NCI-H187 (cell line): ENCODE data around the gene LTF.
"Not testable (repeated sequence)": the region's sequence is repeated elsewhere in the genome, so short reads cannot be mapped to it uniquely, and the experiment has no call there.

ENCODE experiments used
- DNase-seq, 2 experiments: peaks; one replicate each; lab custom pipeline; 2025; lab: John Stamatoyannopoulos, UW

The LTF gene

DNA sequence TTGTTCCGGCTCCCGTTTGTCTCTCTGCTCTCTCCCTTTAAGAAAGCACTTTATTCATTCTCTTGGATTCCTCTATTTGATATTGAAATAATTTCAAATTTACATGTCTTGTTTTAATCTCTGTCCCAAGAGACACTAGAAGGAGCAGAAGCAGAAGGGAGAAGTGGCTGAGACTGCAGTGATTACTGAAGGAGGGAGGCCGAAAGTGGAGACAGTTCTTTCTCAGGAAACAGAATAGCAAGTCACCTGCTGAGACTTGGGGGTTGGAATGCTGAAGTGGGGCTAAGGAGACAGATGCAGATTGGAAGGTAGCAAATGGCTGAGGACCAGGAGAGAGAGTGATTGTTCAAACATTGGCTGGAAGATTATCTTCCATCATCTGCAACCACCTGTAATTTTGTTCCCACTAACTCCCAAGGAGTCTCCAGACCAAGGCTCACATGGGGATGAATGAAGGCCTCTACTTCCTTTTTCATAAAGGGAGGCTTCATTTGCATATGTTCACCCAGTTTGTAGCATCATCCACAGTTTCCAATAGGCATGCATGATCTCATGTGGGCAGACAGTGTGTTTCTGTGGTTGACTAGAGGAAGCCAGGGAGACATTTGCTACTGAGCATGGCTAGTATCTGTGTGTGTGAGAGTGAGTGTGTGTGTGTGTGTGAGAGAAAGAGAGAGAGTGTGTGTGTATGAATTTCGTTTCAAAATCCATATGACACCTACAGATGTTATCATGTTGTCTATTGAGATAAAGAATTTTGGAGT lies 24.0 kb downstream of the LTF start:
- DNase-seq: no peak

DNA sequence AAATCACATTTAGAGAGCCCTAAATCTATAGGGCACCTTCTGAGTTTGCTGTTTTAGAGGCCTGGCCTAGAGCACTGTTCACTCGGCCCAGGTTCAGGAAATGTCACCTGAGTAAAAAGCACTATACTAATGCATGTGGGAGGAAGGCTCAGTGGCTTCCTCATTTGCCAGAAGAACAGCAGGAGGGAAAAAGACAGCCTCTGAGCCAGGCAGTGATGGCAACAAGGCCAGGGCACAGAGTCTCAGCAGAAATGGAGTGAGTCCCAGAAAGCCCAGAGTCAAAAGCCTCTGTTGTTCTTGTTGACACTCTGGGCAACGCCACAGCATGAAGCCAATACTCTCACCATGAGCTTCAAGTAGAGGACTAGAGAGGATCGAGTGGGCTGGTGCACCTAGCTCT lies 25.9 kb downstream of the LTF start:
- DNase-seq: no peak

DNA sequence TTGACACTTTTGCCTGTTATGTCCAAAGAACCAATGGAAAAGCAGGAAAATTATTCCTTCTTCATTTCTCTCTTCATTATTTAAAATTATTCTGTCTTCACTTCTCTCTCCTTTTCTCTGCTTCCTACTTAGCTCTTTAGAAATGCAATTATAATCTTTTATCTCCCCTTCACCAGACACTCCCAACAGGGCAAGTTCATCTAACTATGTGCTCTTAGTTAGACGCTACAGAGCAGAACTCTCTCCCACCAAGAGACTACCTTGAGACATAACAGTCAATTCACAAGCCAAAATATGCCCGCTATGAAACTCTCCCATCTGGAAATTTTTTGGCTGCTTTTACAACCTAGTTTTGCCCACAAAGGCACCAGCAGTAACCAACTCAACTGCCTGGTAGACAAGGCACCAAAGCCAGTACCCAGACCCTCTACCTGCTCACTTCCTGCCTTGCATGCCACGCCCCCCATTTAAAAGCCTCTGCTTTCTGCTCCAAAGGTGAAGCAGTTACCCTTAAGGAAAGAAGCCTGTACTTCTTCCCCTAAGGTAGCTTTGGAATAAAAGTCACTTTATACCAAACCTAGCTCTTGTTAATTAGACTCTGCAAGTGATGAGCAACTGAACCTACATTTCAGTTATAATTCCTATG lies 29.5 kb downstream of the LTF start:
- DNase-seq: no peak

DNA sequence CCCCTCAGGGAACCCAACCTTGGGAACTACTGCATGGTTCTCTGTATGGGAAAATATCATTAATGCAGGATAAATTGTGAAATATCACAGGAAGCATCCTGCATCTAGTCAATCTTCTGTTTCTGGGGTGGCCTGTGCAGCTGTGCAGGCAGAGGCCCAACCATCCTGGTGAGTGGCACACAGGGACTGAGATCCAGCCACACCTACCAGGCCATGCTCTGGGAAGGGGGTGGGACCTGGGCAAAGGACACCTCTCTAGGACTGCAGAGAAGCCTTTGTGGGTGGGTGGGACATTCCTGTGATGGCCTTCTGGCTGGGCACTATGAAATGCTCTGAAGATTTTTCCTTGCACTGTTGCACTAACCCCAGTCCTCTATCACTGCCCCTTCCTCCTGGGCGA lies 30.9 kb downstream of the LTF start:
- DNase-seq: no peak

DNA sequence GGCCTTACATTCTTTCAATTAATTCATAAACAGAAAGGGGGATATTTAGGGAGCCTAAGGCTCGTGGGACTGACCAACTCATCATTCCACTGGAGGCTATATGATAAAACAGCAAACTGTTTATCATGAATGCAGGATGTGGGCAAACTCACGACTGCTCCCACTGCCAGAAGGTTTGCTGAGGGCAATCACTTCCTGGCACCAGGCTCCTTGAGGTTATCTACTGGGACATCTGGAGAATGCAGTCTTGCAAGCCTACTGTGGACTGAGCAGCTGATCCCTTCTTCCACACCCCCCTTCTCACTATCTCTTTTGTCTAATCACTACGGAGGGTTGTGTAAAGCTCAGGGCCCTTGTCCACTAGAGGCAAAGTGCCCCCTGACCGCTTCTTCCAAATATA lies 31.6 kb downstream of the LTF start:
- not testable (repeated sequence) for DNase-seq

DNA sequence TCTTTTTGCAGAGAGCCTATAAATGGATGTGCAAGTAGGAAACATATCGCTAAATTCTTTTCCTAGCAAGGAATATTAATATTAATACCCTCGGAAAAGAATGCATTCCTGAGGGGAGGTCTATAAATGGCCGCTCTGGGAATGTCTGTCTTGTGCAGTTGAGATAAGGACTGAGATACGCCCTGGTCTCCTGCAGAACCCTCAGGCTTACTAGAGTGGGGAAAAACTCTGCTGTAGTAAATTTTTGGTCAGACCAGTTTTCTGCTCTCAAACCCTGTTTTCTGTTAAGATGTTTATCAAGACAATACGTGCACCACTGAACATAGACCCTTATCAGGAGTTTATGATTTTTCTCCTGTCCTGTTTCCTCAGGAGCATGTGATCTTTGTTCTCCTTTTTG lies 32.8 kb downstream of the LTF start:
- not testable (repeated sequence) for DNase-seq

DNA sequence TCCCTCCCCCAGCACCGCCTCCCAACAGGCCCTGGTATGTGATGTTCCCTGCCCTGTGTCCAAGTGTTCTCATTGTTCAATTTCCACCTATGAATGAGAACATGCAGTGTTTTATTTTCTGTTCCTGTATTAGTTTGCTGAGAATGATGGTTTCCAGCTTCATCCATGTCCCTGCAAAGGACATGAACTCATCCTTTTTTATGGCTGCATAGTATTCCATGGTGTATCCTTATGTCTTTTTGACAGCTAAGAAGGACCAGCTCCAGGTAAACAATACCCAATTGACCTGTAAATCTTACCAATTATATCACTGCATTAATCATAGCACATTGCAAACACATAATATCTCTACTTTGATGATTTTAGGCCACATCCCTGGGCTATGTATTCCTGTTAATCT lies 33.8 kb downstream of the LTF start:
- DNase-seq: not testable (repeated sequence)

DNA sequence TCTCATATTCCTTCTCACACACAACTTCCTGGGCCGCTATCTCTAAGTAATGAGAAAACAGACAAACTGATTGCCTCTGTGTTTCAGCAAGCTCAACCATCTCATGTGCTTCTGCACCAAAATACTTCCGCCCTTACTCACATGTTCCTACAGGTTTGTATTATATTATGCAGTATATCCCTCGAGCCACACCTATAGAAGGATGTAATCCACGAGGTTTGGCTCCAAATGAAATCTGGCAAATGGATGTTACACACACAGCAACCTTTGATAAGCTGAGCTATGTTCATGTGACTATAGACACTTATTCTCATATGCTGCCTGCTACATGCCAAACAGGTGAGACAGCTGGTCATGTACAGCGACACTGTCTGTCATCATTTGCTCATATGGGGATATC lies 35.0 kb downstream of the LTF start:
- no peak for DNase-seq

DNA sequence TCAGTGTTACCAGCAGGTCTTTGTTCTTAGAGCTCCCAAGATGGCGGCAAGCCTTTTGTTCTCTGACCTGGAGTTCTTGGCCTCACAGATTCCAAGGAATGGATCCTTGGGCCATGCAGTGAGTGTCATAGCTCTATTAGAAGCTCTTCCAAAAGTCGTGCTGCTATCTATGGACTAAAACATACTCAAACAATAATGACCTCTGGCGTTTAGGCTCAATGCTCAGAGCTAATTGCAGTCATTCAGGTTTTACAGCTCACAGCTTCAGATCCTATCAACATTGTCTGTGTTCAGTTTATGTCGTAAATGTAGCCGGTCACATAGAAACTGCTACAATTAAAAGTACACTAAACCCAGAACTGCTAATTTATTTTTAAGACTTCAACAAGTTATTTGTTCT lies 35.5 kb downstream of the LTF start:
- DNase-seq: no peak

DNA sequence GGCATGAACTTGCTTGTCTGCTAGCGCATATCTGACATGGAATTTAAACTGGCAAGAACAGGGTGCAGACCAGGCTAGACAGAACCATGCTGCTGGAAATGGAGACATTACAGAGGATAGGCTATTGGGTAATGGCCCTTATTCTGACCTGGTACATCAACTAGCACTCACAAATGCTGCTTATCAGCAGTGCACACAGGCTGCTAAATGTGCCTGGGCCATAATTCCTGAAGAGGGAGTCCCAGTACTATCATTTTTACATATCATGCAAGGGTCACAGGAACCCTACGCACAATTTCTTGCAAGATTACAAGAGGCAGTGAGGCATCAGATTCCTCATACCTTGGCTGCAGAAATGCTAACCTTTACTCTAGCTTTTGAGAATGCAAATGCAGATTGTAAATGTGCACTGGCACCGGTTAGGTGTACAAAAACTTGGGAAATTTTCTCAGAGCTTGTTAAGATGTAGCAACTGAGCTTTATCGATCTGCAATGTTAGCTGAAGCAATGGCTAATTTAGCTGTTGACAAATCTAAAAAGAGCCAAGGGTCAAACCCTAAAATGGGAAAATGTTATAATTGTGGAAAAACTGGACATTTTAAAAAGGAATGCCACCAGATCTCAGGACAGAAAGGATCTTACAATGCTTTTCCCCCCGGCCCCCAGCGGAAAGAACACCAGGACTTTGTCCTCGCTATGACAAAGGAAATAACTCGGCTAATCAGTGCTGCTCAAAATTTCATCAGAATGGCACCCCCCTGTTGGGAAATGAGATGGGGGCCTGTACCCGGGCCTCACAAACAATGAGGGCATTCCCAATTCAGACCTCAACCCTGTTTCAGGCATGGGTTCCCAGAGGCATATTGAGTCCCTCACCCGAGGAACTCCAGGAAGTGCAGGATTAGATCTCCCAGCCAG lies 36.5 kb downstream of the LTF start:
- no peak for DNase-seq

DNA sequence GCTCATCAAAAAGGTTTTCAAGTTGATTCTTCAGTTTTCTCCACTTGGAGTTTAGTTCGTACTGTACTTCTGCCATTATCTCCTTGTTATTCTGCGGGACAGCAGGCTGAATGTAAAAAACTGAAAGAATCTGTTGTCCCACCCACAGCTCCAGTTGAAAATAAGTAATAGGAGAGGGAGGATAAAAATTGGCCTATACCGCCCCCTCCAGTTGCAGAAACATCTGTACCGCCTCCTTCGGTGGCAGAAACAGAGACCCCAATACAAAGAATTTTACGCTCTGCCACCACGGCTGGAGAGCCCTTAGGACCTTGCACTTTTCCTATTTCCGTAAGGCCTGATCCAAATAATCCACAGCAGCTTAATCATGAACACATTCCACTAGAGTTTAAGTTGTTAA lies 37.3 kb downstream of the LTF start:
- DNase-seq: not testable (repeated sequence)

DNA sequence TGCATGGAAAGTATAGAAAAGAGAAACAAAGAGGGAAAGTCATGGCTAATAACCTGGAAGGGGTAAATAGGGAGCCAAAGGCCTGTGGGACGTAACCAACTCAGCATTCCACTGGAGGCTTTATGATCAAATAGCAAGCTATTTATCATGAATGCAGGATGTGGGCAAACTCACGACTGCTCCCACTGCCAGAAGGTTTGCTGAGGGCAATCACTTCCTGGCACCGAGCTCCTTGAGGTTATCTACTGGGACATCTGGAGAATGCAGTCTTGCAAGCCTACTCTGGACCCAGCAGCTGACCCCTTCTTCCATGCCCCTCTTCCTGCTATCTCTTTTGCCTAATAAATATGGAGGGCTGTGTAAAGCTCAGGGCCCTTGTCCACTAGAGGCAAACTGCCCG lies 38.2 kb downstream of the LTF start:
- not testable (repeated sequence) for DNase-seq

DNA sequence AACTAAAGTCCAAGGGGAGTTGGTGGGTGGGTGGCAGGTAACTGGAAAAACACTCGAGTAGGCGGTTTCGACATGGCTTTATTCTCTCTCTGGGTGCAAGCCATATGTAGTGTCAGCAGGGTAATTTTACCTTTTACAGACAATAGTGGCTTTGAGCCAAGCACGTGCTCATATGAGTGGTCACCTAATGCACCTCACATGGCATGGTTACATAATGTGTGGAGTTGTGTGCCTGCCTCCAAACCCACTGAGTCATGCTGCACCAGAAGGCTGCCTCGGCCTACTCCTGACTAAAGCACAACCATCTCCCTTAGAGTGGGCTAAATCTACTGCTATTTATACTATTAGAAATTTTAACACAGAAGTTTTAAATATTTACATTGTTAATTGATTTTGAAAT lies 41.1 kb downstream of the LTF start:
- no peak for DNase-seq

DNA sequence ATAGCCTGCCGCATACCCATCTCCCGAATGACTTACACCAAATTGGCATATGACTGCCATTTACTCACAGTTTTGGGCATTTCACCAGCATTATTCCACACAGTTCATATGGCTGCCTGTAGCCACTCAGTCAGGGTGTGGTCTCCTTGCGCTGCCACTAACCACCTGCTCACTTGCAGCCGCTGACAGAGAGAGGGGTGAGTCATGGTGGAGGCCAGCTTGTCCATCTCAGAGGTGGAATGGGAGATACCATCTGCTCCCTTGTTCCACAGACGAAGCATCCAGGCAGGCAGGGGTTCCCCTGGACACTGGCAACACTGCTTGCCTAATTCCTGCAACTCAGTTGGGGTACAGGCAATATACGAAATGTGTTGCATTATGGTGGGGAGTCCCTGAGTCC lies 42.1 kb downstream of the LTF start:
- no peak for DNase-seq

DNA sequence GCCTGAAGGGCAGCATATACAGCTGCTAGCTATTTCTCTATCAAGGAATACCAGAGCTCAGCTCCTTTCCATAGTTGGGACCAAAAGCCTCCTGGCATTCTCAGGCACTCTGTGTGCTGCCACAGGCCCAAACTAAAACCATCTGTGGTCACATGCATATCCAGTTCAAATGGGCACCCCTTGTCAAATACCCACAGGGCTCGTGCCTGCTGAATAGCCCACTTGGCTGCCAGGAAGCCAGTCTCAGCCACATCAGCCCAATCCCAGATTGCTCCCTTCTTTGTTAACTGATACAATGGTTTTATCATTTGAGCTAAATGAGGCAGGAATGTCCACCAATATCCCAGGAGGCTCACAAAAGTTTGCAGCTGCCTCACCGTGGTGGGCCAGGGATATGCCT lies 43.8 kb downstream of the LTF start:
- no peak for DNase-seq

DNA sequence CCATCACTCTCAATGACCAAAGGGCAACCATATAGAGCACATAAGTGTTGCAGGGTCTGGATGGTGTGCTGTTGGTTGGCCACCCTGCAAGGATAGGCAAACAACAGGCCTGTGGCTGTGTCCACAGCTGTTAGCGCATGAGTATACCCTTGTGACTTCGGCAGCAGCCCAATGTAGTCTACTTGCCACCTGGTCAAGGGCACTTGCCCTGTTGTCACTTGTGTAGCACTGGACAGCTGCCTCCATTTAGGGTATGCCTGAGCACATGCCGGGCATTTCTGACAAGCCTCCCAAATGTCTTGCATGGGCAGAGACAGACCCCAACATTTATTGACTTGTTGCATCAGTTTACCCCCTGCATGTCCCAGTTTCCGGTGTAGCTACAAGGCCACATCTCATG lies 44.9 kb downstream of the LTF start:
- DNase-seq: no peak

DNA sequence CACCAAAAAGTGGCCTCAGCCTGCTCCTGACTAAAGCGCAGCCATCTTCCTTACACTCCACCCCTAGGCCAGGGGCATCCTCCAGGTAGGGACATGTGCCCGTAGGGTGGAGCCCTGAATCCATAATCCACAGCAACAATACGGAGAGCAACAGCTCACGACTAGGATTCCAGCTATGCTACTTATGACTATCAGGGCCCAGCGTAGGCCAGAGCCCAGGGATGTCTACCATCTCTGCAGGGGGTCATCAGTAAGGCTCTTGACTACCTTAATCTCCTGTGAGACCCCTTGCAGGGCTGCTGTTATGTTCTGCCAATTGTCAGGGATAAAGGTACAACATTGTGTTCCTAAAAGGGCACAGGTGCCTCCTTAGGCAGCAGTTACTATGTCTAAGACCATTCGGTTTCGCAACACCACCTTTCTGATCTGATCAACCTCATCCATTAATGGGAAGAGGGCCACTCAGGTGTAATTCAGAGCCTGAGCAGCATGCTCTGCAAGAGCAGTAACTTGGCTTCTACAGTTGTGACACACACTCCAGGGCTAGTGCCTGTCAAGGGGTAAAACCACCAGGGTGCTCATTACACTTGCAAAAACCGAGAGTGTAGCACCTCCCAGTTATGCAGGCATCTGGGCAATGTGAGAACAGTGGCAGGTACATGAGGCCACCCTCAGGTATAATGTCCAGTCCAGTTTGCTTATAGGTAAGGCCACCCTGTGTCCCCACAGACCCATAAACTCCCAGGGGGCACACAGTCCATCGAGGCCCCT lies 46.7 kb downstream of the LTF start:
- DNase-seq: no peak

DNA sequence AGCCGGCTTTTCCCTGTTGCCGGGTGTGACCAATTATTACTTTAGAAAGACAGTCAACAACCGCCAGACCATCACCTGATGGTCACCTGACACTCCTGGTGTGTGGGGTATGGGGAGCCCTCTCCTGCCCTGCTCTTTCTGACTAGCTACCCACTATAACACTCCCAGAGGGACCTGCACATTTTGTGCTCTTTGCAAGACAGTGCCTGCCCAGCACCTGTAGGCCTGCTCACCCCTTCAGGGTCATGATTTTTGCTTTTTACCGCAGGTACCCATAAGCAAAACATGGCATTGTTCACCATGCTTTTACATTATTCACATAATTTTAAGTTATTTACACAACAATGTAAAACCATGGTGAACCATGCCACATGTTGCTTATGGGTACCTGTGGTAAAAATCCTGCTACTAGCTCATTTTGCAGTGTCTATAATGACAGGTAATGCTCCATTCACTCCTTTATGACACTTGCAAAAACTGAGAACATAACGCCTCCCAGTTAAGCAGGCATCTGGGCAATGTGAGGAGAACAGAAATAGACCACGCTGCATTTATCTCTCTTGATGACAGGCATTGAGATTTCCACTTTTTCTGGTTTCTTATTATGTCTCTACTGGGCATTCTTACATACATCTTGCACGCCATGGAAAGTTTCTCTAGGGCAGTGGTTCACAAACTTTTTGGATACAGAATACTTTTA lies 47.7 kb downstream of the LTF start:
- DNase-seq: no peak

DNA sequence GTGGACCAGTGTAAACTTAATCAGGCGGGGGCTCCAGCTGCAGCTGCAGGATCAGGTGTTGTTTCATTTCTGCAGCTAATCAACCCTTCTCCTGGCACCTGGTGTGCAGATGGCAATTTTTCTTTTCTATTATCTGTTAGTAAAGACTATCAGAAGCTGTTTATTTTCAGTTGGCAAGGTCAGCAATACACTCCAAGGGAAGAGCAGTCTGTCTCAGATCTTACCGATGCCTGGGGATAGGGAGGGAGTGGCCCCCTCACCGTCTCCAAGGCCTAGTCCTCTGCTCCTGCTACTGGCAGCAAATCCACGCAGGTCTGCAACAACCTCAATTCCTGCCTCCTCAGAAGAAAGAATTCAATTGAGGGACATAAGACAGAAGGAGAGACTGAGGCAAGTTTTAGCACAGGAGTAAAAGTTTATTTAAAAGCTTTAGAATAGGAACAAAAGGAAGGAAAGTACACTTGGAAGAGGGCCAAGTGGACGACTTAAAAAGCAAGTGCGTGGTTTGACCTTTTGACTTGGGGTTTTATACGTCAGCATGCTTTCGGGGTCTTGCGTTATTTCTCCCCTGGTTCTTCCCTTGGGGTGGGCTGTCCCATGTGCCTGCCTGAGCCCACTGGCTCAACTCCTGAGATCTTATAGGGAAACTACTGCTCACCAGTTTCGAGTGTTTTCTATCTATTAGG lies 48.4 kb downstream of the LTF start:
- DNase-seq: no peak

DNA sequence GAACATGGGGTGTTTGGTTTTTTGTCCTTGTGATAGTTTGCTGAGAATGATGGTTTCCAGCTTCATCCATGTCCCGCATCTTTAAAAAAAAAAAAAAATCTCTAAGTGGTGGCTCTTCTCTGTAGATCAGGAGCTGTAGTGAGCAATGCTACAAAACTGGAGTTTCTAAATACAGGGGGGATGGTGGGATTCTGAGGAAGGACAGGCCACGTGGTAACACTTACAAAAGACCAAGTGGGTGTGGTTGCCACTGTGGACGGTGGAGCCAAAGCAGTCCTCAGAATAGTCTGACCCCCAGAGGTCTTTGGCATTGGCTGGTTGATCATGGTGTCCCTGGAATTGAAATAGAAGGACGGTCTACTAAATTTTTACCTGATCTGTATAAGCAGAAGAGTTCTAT lies 50.0 kb downstream of the LTF start:
- DNase-seq: no peak

DNA sequence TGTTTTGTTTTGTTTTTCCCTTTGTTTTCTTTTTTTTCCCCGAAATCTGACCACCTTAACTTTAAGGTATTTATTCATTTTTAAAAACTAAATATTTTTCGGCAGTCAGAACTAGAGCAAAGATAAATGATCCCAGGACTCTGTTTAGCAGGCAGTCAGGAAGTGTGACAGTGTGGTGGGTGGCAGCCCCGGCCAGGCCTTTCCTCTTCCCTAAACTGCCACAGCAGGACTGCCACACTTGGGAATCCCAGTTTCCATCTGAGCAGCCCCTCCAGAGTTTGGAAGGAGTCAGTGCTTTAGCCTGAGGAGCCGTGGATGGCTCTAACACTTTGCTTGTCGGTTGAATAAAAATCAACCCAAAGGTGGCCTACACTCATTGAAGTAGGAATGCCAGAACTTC lies 50.8 kb downstream of the LTF start:
- no peak for DNase-seq
